GM18526 (cell line): ENCODE measurements around the gene PDE4D.

ENCODE experiments used
- POLR2A ChIP-seq: IDR thresholded peaks from 3 replicates; pipeline ENCODE4 v1.6.1; 2011; ENCODE audit not compliant: insufficient read length; ENCODE audit errors: extremely low read depth

The PDE4D gene

DNA sequence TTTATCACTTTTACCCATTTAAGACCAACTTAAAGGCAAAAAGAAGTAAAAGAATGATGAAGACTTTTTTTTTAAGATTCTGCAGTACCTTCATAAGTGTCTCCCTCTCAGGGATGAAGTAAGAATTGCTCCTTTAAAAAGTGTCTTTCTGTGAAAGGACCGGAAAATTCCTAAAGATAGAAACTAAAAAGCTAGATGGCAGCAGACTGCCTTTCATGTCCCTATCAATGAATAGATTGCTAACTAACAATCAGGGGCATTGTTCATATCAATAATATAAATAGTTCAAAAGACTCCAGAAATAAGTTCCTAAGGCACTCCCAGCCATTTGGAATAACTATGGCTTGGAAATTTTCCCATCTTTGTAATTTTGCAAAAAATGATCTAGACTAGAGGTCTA lies 558.0 kb downstream of the PDE4D start:
- no peak for TF ChIP-seq POLR2A

DNA sequence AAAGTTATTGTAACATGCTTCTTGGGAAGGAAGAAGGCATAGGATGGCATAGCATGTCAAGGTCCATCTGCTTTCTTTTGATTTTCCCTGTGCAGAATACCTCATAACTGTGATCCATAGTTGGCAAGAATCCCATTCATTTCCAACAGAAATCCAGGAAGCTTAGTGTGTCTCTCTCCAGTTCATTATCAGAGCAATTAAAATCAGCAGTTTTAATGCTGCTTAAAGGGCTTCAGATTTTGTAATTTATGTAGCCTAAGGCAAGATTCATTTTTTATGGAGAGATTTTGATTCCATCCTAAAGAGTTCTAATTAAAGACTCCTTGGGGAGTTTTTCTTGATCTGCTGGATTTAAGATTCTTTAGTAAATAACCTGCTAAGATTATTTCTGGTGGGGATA lies 560.1 kb downstream of the PDE4D start:
- no peak for TF ChIP-seq POLR2A

DNA sequence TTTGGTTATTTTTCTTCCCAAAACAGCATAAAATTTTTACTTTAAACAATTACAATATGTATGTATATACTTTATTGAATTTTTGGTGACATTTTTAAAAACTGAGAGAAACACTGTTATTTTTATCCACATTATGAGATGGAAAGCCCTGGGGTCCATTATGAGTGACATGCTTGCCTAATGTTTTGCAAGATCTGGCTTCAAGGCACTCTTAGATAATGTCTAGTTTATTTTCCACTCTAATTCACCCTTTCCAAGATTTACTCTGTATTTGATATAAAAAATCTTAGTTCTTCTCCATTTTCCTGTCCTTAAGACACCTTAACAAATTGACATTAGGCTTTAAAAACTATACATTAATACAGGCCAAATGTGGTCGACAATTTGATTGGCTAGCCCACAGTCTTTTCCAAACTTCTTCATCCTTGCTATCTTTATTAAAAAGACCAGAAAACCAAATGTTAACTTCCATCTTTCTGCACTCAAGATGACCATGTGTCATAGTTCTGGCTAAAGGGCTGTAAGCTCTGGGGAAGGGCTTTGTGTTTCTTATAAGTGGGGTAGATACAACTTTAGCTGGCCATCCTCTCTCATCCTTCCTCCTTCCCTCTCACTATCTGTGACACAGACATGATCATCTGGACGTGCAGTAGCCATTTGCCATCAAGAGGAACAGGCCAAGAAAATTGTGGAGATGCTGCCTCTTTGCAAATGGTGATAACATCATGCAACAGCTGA lies 561.1 kb downstream of the PDE4D start:
- no peak for TF ChIP-seq POLR2A

DNA sequence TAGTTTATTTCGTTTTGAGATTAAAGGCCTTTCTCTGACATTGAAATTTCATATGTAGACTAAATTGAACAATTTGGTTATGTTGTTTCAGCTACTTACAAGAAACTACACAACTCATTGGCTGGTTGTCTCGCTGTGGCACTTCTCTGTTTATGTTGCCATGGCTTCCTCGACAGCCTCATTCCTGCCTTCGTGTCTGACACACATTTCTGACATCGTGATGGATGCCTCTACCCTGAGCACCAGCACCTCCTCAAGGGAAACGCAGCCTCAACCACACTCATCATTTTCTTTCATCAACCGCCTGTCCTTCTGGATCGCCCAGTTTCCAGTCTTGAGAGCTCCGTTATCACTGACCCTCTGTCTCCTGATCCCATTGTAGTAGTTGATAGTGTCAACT lies 562.8 kb downstream of the PDE4D start:
- TF ChIP-seq POLR2A = no peak

DNA sequence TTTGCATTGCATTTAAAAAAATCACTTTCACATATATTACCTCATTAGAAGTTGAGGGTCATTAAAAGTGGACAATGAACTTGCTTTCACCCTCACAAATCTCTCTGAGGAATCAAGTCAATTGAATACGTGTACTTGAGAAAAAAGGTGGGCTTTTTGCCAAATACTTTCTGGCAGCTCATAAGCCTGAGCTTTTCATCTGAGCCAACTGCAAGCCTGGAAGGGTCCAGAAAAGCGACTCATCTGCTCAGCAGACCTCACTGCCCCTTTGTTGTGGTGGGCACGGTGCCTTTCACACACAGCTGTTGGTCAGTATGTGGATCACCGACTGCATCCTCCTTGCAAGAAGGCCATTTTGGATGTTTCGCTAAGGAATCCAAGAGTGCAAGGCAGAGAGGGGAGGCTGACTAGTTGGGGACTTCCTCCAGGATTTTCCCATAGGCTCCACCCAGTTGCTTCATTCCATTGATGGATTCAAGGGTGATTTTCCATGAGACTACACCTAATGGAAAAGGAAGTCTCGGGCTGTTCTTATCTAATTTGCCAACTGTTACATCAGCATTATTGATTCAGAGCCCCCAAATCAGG lies 564.7 kb downstream of the PDE4D start:
- no peak for TF ChIP-seq POLR2A

DNA sequence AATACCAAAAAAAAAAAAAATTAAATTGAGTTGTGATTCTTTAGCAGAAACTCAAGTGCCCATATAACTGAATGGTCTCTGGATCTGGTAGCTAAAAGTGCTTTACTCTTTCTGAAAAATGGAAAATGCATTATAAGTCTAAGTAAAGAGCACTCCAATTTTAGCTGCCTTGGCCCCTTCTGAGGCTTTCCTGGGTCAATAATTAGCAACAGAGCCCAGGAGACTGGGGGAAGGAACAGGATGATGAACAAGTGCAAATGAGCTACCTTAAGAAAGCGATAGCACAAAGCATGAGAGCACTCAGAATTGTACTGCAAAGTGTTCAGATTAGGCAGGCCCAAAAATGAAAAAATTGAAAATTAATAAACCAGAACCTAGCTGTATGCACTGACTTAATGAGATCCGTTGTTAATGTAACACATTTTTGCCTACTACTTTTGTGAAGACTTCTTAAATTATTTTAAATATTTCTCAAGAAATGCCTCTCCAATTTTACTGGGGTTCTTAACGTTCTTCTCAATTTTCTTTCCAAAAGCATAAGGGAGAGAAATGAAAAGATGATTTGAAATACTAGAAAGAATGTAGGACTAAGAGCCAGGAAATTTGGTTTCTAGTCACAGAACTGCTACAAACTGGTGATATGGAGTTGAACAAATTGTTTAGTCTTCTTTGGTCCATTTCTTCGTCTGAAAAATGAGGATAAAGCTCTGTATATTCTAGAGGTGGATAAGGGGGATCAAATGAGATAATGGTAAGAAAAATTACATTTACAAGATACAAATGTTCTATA lies 566.1 kb downstream of the PDE4D start:
- no peak for TF ChIP-seq POLR2A

DNA sequence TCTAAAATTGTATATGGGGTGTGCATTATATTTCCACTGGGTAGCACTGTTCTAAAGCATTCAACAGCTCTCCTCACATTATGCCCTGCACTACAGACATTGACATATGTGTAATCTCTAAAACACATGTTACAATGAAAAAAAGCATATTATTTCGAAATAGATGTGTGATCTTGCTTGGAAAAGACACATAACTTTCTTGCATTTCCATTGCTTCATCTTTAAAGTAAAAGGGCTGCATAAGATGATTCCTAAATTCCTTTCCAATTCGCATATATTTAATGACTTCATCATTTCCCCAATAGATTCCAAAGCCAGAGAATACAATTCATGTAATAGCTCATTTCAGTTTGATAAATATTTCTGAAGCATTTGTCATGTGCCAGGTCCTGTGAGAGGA lies 566.9 kb downstream of the PDE4D start:
- TF ChIP-seq POLR2A = no peak

DNA sequence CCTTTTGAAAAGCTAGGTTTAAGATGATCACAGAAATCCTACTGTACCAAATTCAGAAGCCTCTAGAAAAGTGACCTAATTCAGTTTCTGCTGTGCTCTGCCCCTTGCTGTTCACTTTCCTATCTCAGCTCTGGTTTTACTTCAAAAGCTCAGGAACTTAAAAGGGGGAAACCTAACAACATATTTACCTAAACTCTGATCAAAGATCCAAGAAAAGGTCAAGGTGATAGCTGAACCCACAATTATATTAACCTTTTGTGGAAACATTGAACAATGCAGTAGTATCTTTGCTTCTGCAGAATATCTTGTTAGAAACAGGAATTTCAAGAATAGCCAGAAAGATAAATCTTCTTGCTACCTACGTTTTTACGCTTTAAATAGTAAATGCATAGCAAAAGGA lies 568.5 kb downstream of the PDE4D start:
- TF ChIP-seq POLR2A = no peak

DNA sequence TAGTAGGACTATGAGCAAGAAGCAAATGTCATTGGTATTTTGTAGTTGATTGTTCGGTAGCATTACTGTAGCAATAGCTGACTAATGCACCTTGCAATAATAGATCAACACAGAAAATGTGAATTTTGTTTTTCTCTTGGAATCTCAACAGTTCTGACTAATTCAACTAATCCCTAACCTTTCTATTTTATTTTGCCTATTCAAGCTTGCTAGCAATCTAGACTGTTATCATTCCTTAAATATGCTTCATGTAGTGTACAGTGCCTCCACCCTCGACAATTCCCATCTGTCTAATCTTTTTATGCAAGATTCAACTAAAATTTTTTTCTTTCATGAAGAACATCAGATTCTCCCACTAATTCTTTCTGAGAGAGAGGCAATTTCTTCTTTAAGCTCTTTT lies 570.6 kb downstream of the PDE4D start:
- TF ChIP-seq POLR2A = no peak

DNA sequence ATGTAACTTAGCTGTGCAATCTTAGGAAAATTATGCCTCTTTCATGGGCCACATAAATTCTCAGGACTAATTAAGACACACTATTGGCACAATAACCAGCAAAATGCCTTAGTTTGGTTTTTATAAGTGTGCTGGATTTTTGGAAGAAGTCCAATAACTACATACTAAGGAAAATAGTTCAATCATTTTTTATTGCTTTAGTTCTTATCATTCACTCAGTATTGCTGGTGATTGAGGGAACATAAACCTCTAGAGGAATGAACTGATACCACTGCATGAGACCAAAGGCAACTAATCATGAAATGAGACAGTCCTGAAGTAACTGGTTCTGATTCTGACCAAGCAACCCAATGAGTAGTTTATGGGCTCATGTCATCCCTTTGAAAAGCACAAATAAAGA lies 571.5 kb downstream of the PDE4D start:
- TF ChIP-seq POLR2A = no peak

DNA sequence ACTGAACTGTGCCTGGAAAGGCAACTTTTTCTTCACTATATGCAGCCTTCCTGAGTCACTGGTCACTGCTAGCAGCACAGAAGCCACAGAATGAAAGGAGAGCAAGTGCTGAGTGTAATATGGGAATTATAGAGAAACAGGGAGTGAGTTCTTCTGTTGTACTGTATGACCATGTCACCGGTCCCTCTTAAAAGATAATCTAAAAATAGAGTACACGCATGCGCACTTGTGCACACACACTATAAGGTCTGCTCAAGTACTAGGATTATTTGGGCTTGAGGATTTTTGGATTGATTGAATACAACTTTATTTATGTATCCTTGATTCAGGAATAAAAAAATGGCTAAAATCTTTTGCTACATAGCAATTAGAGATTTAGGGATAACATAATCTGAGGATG lies 571.9 kb downstream of the PDE4D start:
- TF ChIP-seq POLR2A = no peak

DNA sequence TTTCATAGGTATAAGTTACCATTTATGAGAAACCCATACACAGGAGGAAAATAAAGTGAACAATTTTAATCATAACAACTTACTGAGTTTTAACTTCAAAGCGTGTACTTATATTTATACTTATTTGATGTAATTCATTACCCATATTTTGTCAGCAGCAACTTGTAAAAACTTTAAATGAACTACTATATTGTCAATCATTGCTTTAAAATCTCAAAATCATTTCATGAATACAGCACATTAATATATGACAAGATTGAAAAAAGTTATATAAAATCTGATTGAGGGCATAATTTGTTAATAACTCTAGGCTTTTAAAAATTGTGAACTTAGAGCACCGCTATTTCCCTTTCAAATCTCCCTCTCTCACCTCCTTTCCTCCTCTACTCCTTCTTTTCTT lies 573.1 kb downstream of the PDE4D start:
- no peak for TF ChIP-seq POLR2A

DNA sequence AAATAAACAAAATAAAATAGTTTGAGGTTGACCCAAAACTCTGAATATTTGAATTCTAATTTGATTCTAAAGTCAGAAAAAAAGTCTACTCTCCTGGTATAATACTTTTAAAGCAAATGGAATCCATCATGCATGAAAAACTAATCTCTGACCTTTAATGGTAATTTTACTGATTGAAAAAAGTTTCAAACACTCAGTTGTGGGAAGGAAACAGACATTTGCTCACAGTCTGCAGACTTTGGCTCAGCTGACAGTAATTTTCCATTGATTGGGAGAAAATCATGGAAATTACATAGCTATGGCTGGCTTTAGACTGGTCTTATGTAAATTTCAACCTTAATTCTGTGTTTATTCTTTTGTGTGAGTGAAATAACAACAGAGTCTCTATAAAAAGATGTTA lies 574.3 kb downstream of the PDE4D start:
- TF ChIP-seq POLR2A = no peak

DNA sequence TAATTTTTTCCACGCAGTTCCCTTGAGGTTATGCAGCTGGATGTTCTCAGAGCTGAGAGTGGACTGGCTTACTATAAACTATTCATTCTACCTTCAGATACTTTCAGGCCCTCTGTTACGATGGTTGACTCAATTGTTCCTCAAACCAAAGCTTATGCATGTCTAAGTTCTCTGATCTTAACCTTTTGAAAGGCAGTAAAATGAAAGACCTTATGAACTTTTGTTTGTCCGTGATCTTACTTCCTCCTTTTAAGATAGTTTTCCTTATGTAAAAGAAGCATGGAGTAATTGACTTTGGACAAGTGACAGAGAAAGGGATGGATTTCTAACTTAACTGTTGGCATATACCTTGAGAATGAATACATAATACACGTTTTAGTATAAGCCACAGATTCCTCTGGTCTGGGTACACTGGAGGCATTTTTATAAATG lies 575.7 kb downstream of the PDE4D start:
- TF ChIP-seq POLR2A = no peak

DNA sequence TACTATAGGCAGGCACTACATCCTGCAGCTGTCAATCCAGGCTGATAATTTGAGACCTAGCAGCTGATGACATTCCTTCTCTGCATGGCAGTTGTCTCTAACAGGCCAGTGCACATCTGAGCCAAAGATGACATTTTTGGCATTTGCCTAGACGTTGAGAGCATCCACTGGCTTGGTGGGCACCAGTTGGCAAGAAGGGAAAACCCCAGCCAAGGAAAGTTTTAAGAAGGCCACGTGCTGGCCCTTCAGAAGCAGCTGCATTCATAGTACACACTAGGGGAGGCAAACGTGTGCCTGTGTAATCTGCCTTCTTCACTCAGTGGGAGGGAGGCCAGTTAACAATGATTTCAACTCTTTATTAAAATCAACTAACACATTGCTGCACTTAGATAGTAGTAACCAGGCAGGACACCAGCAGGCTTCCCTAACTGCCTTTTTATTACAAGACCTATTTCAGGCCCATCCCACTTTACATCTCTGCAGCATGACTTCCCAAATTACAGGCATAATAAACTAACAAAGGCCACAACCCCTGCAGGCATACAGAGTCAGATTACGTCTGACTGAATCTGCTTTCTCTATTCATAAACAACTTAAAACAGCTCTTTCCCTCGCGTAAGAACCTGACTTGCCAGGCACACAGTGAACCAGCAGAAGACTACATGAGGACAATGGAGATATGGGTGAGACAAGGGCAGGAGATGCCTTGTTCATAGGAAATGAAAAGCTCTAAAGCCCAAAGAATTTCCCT lies 576.3 kb downstream of the PDE4D start:
- no peak for TF ChIP-seq POLR2A
